DMS 273 (cell line): ENCODE data around the gene CNOT1.
"Not testable (repeated sequence)": the region's sequence is repeated elsewhere in the genome, so short reads cannot be mapped to it uniquely, and the experiment has no call there.

Experiments used
- DNase-seq: peaks from one replicate; lab custom pipeline; 2025; ENCODE audit not compliant: unreplicated experiment; lab: John Stamatoyannopoulos, UW

CNOT1 gene

DNA sequence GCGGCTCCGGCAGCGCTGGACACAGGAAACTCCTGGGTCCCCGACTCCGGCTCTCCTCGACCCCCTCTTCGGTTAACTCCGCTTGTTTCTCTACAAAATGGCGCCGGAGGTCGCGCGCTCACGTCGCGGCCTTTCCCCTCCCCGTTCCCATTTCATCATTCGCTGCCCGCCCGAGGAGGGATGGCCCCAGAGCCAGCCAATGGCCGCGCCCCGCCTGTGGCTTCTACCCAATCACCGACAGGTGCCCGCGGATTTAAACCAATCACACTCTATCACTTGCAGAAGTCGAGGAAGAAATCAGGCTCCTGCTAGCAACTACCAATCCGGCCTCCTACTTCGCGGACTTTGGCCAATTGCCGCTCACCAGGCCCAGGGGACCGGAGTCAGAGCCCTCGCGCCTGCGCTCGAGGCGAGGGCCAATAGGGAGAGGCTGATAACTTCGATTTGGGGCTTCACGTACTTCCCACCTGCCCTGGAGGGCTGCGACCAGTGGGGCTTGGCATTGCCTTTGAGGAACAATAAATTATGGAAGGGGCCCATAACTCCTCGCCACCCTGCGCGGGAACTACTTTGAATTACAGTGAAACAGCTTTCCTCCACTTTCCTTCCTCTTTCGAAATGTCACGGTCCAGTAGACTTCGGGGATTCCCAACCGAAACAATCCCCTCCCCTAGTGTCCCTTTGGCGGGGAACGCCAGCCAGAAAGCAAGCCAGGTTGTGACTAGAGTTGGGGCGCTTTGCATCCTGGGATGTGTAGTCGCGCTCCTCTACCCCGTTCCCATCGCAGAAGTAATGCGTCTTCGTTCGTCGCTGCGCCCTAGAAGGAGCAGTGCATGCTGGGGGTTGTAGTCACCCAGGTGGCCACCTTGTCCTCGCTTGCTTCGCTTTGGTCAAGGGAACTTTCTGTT lies at the start of gene CNOT1:
CNOT1 (minus strand) TSS at position 94 of the 908 bp plus-strand sequence. CDS start 30,489 bp downstream, outside the sequence.
- peak; percentile 99 for DNase-seq

DNA sequence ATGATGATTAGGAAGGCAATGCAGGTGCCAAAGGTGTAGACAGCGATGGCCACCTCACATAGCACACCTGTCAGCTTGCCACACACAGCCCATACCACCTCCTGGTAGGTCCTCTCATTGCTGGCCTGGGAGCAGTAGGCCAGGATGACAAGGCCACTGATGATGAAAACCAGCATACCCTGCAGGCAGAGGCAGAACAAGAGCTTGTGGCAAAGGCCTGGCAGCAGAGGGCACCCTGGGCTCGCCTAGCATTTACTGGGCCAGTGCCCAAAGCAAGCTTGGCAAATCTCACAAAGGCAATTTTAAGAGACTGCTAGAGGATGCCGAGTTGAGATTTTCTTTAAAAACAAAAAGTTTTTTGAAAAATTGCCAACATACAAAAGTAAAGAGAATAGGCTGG lies 49.1 kb upstream of the CNOT1 start:
- DNase-seq = peak; percentile 45

DNA sequence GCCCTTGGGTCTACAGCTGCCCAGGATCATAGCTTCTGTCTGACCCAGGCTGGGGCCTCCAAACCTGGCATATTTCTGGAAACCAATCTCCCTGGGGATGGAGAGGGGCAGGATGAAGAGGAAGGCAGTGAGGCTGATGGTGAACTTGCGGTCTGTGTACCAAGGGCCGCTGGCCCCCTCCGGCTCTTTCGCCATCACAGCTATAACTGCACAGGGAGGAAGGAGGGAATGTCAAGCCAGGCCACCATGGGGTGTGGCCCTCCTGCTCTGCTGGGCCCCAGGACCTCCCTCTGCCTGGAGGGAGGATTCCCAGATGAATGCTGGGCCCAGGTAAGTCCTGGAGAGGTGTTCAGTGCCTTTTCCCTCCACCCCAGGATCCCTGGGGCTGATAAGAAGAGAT lies 48.6 kb upstream of the CNOT1 start:
- no peak for DNase-seq

DNA sequence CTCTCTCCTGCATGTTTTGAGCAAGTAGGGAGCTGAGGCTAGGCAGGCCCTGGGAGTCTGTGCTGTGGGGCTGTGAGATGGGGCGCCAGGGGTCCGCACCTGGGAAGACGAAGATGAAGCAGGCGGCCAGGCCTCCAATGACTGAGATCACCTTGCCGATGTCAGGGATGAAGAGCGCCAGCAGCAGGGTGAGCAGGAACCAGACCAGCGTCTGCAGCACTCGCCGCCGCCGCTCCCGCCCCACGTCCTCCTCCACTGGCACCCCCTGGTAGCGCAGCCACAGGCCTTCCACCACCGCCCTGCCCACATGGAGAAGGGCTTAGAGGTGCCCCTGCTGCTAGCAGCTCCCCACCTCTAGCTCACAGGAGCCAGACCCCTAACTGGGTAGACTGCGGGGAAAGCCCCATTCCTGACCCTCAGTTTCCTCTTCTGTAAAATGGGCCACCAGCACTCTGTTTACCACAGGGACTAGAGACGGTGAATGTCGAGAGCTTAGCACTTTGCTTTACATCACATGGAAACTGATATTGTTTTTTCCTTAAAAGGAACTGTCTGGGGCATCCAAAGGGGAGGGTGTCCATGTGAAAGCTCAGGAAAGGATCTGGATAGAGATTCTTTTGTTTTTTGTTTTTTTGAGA lies 41.4 kb upstream of the CNOT1 start:
- DNase-seq = no peak

DNA sequence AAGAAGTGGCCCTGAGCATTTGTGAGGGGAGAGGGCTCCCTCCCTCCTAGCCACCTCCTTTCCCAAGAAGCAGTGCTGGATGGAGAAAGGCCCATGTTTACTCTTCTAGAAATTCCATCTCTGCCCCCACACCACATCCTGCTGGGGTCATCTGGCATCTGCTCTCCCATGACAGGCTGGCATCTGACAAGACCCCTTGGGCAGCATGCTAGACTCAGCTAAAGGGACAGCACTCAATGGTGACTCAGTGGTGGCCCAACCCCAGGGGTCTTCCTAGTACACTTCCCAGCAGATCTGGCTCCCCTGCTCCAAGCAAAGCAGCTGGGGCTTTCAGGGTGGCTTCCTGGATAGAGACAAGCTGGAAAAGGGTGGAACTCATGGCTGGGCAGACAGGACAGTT lies 40.6 kb upstream of the CNOT1 start:
- DNase-seq = no peak

DNA sequence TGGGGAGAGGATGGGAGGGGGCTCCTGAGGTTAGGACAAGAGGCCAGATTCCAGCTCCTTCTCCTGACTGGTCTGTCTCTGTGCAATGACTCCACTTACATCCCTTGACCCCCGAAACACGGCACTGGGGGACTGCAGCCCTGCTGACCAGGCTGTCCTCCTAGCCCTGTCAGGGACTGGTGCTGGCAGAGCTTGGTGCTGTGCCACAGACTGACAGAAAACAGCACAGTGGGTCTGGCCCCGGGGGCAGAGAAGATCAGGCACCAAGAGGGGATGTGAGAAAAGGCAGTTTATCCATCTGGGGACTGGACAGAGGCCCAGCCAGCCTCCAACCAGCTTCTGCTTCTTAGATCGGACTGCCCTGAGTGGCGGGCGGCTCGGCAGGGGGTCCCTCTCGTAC lies 35.6 kb upstream of the CNOT1 start:
- DNase-seq = no peak

DNA sequence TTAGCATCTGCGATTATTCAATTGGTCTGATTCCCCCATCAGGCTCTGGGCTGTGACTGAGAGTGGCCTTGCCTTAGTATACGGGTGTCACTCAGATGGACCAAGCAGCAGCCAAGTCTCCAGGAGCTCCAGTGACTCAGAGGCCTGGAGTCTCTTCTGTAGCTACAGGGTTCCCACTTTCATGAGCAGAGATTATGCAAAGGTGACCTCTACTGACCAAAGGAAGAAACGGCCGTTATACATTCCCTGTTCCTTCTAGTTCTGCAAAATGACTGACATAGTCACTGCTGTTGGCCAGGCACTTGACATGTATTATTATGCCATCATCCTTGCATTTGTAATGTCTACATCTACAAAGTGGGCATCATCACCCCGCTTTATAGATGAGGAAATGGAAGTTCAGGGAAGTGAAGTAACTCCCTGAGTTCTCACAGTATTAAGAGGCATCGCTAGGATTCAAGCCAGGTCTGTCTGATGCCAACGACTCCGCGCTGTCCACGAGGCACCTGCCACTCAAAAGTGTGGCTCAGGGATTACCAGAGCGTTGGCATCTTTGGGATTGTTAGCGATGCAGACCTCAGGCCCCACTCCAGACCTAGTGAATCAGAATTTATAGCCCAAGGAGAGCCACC lies 31.7 kb upstream of the CNOT1 start:
- peak; percentile 88 for DNase-seq

DNA sequence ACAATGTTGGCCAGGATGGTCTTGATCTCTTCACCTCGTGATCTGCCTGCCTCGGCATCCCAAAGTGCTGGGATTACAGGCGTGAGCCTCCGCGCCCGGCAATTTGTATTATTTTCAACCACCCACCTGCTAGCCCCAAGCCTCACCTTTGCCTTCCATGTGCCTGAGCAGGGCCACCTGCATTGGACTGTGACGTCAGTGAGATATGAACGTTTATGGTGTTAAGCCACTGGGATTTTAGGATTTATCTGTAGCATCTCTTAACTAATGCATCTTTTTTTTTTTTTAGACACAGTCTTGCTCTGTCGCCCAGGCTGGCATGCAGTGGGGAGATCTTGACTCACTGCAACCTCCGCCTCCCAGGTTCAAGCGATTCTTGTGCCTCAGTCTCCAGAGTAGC lies 30.3 kb upstream of the CNOT1 start:
- DNase-seq = not testable (repeated sequence)

DNA sequence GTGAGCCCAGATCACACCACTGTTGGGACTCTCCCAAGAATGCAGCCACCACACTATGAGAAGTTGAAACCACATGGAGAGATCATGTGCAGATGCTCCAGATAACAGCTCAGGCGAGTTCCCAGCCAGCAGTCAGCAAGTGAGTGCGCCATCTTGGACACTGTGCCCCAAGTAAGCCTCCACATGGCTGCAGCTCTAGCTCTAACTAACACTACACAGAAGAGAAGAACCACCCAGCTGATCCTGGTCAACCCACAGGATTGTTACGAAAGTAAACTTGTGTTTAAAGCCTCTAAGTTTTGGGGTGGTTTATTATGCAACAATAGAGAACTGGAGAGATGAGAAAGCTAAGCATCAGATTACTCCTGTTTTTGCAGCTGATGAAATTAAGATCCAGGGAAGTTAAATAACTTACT lies 29.2 kb upstream of the CNOT1 start:
- DNase-seq = no peak

DNA sequence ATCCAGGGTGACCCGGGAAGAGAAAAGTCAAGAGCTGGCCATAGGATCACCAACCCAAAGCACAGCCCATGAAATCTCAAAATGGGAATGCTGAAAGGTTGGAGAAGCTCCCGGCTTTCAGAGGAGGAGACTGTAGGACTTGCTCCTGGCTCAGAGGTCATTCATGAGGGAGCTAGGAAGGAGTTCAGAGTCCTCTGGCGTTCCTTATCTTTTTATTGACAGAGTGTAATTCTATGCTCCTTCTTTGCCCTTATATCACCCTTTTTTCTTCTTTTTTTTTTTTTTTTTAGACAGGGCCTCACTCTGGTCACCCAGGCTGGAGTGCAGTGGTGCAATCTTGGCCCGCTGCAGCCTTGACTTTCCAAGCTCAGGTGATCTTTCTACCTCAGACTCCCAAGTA lies 27.3 kb upstream of the CNOT1 start:
- DNase-seq = no peak

DNA sequence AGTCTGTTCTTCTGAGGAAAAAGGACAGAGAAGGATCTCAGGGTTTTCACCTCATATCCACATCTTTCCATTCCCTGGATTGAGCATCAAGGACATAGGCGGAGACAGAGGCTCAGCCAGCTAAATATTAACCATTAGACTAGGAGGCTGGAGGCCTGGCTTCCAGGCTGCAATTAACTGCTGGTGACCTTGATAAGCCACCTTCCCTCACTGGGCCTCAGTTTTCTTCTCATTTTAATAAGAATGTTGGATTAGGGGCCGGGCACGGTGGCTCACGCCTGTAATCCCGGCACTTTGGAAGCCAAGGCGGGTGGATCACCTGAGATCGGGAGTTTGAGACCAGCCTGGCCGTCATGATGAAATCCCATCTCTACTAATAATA lies 25.6 kb upstream of the CNOT1 start:
- no peak for DNase-seq

DNA sequence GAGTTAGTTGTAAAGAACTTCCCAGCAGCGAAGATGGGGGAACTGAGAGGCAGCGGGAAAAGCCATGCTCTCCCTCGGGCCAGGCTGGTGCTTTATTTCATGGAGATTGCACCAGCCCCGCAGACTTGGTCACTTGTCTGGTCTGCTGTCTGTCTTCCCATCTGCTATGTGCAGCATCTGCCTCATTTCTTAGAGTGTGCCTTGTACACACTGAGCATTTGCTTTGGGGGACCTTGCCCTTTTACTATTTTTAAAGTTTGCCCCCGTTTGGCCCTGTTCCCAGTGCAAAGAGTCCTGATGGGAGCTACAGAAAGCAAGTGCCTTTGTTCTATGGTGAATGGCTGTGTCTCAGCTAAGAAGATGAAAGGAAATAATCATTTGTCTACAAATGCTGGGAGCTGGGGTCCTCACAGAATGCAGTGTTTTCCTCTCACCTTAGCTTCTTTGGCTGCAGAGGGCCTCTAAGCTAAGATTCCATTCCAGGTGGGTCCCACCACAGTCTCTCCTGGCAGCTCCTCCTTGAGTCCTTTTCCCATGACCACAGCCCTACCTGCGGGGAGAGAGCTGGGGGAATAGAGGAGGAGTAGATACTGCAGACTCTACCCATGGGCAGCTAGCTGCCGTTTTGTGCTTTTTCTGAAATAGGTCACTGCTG lies 25.1 kb upstream of the CNOT1 start:
- no peak for DNase-seq

DNA sequence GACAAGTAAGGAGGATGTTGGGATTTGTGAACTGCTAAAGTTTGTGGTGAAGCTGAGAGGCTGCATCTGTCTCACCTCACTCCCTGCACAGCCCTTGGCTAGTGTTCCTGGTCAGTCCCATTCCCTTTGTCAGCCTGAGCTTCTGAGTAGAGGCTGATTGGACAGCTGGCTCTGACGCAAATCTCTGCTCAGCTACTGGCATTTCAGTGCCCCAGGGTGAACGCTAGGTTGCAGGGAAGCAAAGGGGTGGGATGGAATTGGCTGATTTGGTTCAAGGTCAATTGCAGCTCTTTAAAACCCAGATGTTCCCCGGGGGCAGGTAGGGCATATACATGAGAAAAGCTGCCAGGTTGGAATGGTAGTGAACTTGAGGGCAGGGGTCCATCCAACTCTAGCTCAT lies 23.1 kb upstream of the CNOT1 start:
- peak; percentile 40 for DNase-seq

DNA sequence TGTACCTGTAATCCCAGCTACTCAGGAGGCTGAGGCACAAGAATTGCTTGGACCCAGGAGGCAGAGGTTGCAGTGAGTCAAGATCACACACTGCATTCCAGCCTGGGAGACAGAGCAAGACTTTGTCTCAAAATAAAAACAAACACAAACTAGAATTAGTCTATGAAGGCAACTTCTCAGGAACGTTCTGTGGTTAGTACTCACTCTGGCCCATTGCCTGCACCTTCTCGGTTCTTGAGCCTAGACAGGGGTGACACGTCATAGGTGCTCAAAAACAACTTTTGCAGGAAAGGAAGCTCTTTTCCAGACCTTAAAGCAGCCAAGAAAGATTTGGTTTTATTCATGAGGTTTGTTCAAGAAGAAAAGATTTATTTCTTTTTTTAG lies 22.3 kb upstream of the CNOT1 start:
- DNase-seq = no peak

DNA sequence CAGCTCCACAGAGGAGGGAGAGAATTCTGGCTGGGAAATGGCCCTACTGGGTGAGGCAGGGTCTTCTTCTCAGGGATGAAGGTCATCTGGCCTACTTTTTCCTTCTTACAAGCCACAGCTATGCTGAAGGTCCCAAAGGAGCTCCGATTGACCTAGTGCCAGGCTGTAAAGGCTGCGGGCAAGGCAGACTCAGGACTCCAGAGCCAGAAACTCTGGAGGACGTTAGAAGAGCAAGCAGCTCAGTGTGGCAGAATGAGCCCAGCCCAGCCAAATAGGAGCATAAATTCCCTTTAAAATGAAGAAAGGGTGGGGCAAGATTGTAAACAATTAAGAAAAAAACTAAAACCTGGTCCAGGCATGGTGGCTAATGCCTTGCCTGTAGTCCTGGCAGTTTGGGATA lies 20.1 kb upstream of the CNOT1 start:
- no peak for DNase-seq

DNA sequence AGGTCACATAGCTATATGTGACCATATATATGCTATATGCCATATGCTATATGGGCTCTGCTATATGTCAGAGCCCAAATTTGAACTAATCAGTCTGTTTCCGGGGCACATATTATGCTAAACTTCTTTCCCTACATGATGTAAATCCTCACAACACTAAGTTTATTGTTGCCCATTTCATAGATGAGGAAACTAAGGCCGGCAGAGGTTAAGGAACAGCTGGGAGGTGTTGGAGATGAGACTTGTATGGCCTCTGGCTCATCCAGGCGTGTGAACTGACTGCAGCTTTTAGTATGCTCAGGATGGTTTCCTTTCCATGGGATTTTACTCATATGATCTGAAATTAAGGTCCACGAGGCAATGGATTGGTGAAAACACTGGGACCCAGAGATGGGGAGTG lies 17.5 kb upstream of the CNOT1 start:
- no peak for DNase-seq

DNA sequence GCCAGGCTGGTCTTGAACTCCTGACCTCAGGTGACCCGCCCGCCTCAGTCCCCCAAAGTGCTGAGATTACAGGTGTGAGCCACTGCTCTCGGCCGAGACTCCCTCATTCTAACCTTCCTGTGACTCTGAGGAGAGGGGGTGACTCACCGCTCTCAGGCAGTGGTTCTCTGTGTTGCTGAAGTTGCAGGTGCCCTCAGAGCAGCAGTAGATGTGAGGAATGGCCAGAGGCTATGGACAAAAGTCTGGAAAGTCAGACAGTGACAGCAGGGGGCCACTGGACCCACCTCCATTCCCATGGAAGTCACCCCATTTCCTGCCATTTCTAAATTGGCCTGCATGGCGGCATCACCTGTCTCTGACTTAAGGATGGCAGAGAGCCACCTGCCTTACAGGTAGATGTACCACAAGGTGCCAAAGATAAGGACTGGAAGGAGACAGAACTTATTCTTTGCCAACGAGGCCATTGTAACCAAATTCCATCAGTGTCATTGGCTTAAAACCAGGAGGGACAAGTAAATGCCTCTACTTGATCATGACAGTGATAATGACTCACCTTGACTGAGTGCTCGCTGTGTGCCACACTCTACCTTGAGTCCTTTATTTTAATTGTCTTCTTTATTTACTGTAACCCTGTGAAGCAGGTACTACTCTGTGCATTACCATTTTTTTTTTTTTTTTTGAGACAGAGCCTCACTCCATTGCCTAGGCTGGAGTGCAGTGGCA lies 15.3 kb upstream of the CNOT1 start:
- no peak for DNase-seq

DNA sequence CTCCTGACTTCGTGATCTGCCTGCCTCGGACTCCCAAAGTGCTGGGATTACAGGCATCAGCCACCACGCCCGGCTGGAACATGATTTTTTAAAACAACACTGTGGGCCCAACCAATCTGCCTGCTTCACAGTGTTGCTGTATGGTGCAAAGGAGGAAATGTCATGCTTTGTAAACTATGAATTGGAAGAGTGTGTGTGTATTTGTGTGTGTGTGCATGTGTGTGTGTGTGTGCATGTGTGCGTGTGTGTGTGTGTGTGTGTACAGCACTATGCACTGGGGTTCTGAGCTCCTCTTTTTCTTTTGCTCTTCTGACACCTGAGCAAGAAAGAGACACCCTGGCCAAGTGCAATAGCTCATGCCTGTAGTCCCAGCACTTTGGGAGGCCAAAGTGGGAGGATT lies 14.5 kb upstream of the CNOT1 start:
- no peak for DNase-seq

DNA sequence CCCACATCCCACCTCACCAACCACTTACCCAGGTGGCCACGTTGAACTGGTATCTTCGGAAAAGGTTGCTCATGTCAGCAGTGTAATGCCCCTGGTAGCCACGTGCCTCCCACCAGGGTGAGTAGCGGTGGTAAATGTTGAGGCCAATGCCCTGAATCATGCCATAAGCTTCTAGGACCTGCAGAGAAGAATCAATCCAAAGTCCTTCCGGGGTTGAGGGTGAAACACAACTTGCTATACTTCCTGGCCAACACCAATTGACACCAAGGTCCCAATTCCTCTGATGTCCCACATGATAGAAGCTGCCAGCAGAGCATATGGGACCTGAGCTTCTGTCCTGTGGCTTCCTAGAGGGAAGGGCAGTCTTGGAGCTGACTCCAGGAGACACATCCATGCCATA lies 11.3 kb upstream of the CNOT1 start:
- DNase-seq = no peak

DNA sequence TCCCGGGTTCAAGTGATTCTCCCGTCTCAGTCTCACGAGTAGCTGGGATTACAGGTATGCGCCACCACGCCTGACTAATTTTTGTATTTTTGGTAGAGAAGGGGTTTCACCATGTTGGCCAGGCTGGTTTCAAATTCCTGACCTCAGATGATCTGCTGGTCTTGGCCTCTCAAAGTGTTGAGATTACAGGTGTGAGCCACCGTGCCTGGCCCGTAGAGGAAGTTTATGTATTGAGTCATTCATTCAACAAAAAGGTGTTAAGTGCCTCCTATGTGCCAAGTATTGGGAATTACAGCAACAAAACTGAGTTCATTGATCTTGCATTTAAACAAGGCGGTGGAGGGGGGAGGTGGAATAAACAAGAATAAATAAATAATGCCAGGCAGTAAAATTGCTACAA lies 10.2 kb upstream of the CNOT1 start:
- no peak for DNase-seq

DNA sequence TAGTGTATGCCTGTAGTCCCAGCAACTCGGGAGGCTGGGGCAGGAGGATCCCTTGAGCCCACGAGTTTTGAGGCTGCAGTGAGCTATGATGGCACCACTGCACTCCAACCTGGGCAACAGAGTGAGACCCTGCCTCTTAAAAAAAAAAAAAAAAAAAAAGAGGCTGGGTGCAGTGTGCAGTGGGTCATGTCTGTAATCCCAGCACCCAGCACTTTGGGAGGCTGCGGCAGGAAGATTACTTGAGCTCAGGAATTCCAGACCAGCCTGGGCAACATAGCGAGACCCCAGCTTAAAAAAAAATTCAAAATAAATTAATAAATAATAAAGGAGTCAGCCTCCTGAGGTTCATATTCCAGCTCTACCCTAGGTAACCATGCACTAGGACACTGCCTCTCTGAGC lies 9.6 kb upstream of the CNOT1 start:
- no peak for DNase-seq
